ENCODE measurements around the gene MYCBP2.
"Not testable (repeated sequence)": the region's sequence is repeated elsewhere in the genome, so short reads cannot be mapped to it uniquely, and the experiment has no call there.

MYCBP2 gene

GRCh38 chr13:77269141-77269540 lies 57.8 kb downstream of the MYCBP2 start:
- TF ChIP-seq CTCF (IDR thresholded peaks at IDR 0.05; ENCODE audit: low read depth, low read length, missing control alignments): no peak
- in situ Hi-C loops (cut with HindIII; ENCODE audit: low sequenced_read_pairs): no loop called here
- DNase-seq (ENCODE audit: low read depth): no peak
- no peak overlapping the region for H3K4me3 ChIP-seq (ENCODE audit: low read depth, low read length)

- no peak overlapping the region for H3K4me3 ChIP-seq (ENCODE audit: low read depth, low read length)
- no peak for TF ChIP-seq CTCF (IDR thresholded peaks at IDR 0.05; ENCODE audit: low read depth, low read length, missing control alignments)
- in situ Hi-C loops (cut with HindIII; ENCODE audit: low sequenced_read_pairs): no loop called here
- DNase-seq (ENCODE audit: low read depth): no peak
Observed at GRCh38 chr13:77267362-77267761, 59.5 kb downstream of the MYCBP2 start.

- in situ Hi-C loops (cut with HindIII; ENCODE audit: low sequenced_read_pairs): no loop called here
- TF ChIP-seq CTCF (IDR thresholded peaks at IDR 0.05; ENCODE audit: low read depth, low read length, missing control alignments): no peak
- DNase-seq (ENCODE audit: low read depth): no peak
- no peak overlapping the region for H3K4me3 ChIP-seq (ENCODE audit: low read depth, low read length)
Observed at GRCh38 chr13:77265336-77265735, 61.6 kb downstream of the MYCBP2 start.

GRCh38 chr13:77262198-77262597 lies 64.7 kb downstream of the MYCBP2 start:
- no peak for TF ChIP-seq CTCF (IDR thresholded peaks at IDR 0.05; ENCODE audit: low read depth, low read length, missing control alignments)
- in situ Hi-C loops (cut with HindIII; ENCODE audit: low sequenced_read_pairs): no loop called here
- no peak overlapping the region for H3K4me3 ChIP-seq (ENCODE audit: low read depth, low read length)
- no peak for DNase-seq (ENCODE audit: low read depth)

- in situ Hi-C loops (cut with HindIII; ENCODE audit: low sequenced_read_pairs): no loop called here
Observed at GRCh38 chr13:77250975-77251374, 75.9 kb downstream of the MYCBP2 start.

GRCh38 chr13:77245224-77245623 lies 81.7 kb downstream of the MYCBP2 start:
- DNase-seq (ENCODE audit: low read depth); in situ Hi-C loops (cut with HindIII; ENCODE audit: low sequenced_read_pairs); H3K4me3 ChIP-seq (ENCODE audit: low read depth, low read length): not testable (repeated sequence)

More at GRCh38 chr13:77250975-77251374, 75.9 kb downstream of the MYCBP2 start:
- DNase-seq (ENCODE audit: low read depth): no peak
- no peak for TF ChIP-seq CTCF (IDR thresholded peaks at IDR 0.05; ENCODE audit: low read depth, low read length, missing control alignments)
- H3K4me3 ChIP-seq (ENCODE audit: low read depth, low read length): no peak overlapping the region

- no peak for DNase-seq (ENCODE audit: low read depth)
Observed at GRCh38 chr13:77239312-77239711, 87.6 kb downstream of the MYCBP2 start.

More at GRCh38 chr13:77239312-77239711, 87.6 kb downstream of the MYCBP2 start:
- H3K4me3 ChIP-seq (ENCODE audit: low read depth, low read length): no peak overlapping the region
- in situ Hi-C loops (cut with HindIII; ENCODE audit: low sequenced_read_pairs): no loop called here
- no peak for TF ChIP-seq CTCF (IDR thresholded peaks at IDR 0.05; ENCODE audit: low read depth, low read length, missing control alignments)
